HepG2 (cell line): ENCODE results near the gene BBC3. TPM values are rescaled to one million over a fixed set of nuclear protein-coding genes. Genes with fewer than 3 reads are reported as not detected.

ENCODE experiments used
- ATAC-seq: fragments of 200-7000 bp; cut with Tn5 transposase; 3 replicates; pipeline ENCODE4 v1.9.1; 2020; ENCODE audit warnings: mild to moderate bottlenecking, moderate library complexity
- BruUV-seq: library from RNA; stranded (reverse); fragments of 400-500 nt; replicated peaks from 2 replicates; lab custom pipeline; 2021; lab: Mats Ljungman, UMichigan
- CTCF ChIA-PET: fragments of 300-600 bp; formaldehyde crosslinking; extraction: SDS; loops from one replicate; lab custom pipeline; 2021; ENCODE audit warnings: low total read pairs, inconsistent platforms, low intra/inter-chr PET ratio; lab: Yijun Ruan, JAX
- POLR2A ChIA-PET: fragments of 350-600 bp; sonication (Branson Sonifier 250); formaldehyde crosslinking; loops from one replicate; lab custom pipeline; 2020; ENCODE audit warnings: antibody characterized with exemption, inconsistent platforms; lab: Yijun Ruan, JAX
- DNase-seq: peaks from one replicate; pipeline ENCODE4 v3.0.0-alpha.2; 2015; ENCODE audit warnings: low spot score
- FAIRE-seq: peaks from 3 replicates; lab custom pipeline; 2011; peaks lifted over from hg19 to GRCh38; lab: Jason Lieb, UNC
- H2AFZ ChIP-seq: one replicate; pipeline ENCODE4 v1.6.1; 2011; ENCODE audit warnings: low read length, inconsistent platforms
- H3K27ac ChIP-seq: fragments of 300-600 bp; 3 replicates; pipeline ENCODE4 v1.8.0; 2011; ENCODE audit warnings: mixed run types, mild to moderate bottlenecking, mixed read lengths, low read length, inconsistent platforms; ENCODE audit not compliant: insufficient read depth; ENCODE audit errors: extremely low read length
- H3K27me3 ChIP-seq, 2 experiments: fragments of 200-600 bp in 1 of 2; 2 replicates in 1 of 2; 3 replicates in 1 of 2; pipeline versions ENCODE4 v1.6.0 to v1.8.0; 2011; ENCODE audit warnings: low read length in 2 of 2, mild to moderate bottlenecking in 2 of 2, moderate library complexity in 2 of 2, inconsistent platforms in 1 of 2; ENCODE audit not compliant: insufficient read depth in 2 of 2, control insufficient read depth in 1 of 2
- H3K36me3 ChIP-seq, 2 experiments: fragments of 200-600 bp in 1 of 2; replicated peaks in 1 of 2; 2 replicates in 1 of 2; 3 replicates in 1 of 2; pipeline versions ENCODE4 v1.5.1 to v1.8.0; 2011; ENCODE audit warnings: low read length in 2 of 2, inconsistent platforms in 1 of 2; ENCODE audit not compliant: insufficient read depth in 2 of 2, control insufficient read depth in 1 of 2
- H3K4me1 ChIP-seq: 2 replicates; pipeline ENCODE4 v1.5.1; 2012; ENCODE audit warnings: low read length, inconsistent platforms; ENCODE audit not compliant: insufficient read depth
- H3K4me2 ChIP-seq: 2 replicates; pipeline ENCODE4 v1.6.0; 2011; ENCODE audit warnings: low read depth, low read length, inconsistent platforms
- H3K4me3 ChIP-seq, 3 experiments: fragments of 200-600 bp in 1 of 3; sonication (generic), shearing (Covaris generic) in 1 of 3; replicated peaks in 1 of 3; 2 replicates each; pipeline ENCODE4 v1.5.1; 2011 to 2016; ENCODE audit warnings: low read length in 3 of 3, inconsistent platforms in 2 of 3, low read depth in 2 of 3, mild to moderate bottlenecking in 2 of 3, control low read depth in 1 of 3, mixed read lengths in 1 of 3; ENCODE audit not compliant: insufficient read depth in 1 of 3
- H3K79me2 ChIP-seq: one replicate; pipeline ENCODE4 v1.6.1; 2011; ENCODE audit warnings: low read length, inconsistent platforms; ENCODE audit not compliant: insufficient read depth
- H3K9ac ChIP-seq: 2 replicates; pipeline ENCODE4 v1.6.0; 2011; ENCODE audit warnings: mild to moderate bottlenecking, low read depth, low read length, inconsistent platforms; ENCODE audit not compliant: insufficient read depth
- H3K9me3 ChIP-seq: 2 replicates; pipeline ENCODE4 v1.5.1; 2012; ENCODE audit warnings: mild to moderate bottlenecking, low read length
- H4K20me1 ChIP-seq: 2 replicates; pipeline ENCODE4 v1.6.0; 2011; ENCODE audit warnings: inconsistent platforms, mild to moderate bottlenecking, low read length, moderate library complexity; ENCODE audit not compliant: insufficient read depth
- HCFC1 ChIP-seq: fragments of 150-350 bp; IDR thresholded peaks from 2 replicates; pipeline ENCODE4 v1.6.1; 2014; ENCODE audit warnings: low read depth, low read length
- IRF2 ChIP-seq: IDR thresholded peaks from 2 replicates; pipeline ENCODE4 v1.6.1; 2018; ENCODE audit warnings: missing genetic modification reagents, missing compliant biosample characterization
- KDM4B ChIP-seq: sonication (generic); formaldehyde crosslinking; IDR thresholded peaks from 2 replicates; pipeline ENCODE4 v1.4.0; 2020; ENCODE audit warnings: missing genetic modification reagents
- MAFF ChIP-seq: IDR thresholded peaks from 2 replicates; pipeline ENCODE4 v1.6.1; 2011; ENCODE audit warnings: low read depth, low read length, improper control_type of control experiment
- SPEN ChIP-seq: sonication (generic); formaldehyde crosslinking; IDR thresholded peaks from 2 replicates; pipeline ENCODE4 v1.5.1; 2020; ENCODE audit warnings: low read depth, mild to moderate bottlenecking, missing genetic modification reagents
- YEATS2 ChIP-seq: sonication (generic); formaldehyde crosslinking; IDR thresholded peaks from 2 replicates; pipeline ENCODE4 v1.4.0; 2020; ENCODE audit warnings: missing genetic modification reagents, borderline replicate concordance
- ZNF20 ChIP-seq: sonication (generic); formaldehyde crosslinking; IDR thresholded peaks from 2 replicates; pipeline ENCODE4 v1.4.0; 2020; ENCODE audit warnings: mild to moderate bottlenecking, moderate library complexity, missing genetic modification reagents
- ZNF232 ChIP-seq: sonication (generic); formaldehyde crosslinking; IDR thresholded peaks from 2 replicates; pipeline ENCODE4 v1.4.0; 2020; ENCODE audit warnings: missing genetic modification reagents, borderline replicate concordance
- ZNF549 ChIP-seq: sonication (generic); formaldehyde crosslinking; IDR thresholded peaks from 2 replicates; pipeline ENCODE4 v1.5.0; 2020; ENCODE audit warnings: missing genetic modification reagents
- ZNF629 ChIP-seq: sonication (generic); formaldehyde crosslinking; conservative IDR thresholded peaks from 2 replicates; pipeline ENCODE4 v1.5.0; 2020; ENCODE audit warnings: missing genetic modification reagents
- ZNF768 ChIP-seq: sonication (generic); formaldehyde crosslinking; IDR thresholded peaks from 2 replicates; pipeline ENCODE4 v1.4.0; 2020; ENCODE audit warnings: missing genetic modification reagents
- ZSCAN22 ChIP-seq: sonication (generic); formaldehyde crosslinking; IDR thresholded peaks from 2 replicates; pipeline ENCODE4 v1.4.0; 2020; ENCODE audit warnings: mild to moderate bottlenecking, missing genetic modification reagents
- WGBS: methylation state at CpG from one replicate; pipeline ENCODE4 v1.1.6; 2017; ENCODE audit warnings: low lambda C conversion rate; 5-methylcytosine and 5-hydroxymethylcytosine counted together
- in situ Hi-C: cut with HindIII; loops from 2 replicates; pipeline ENCODE4 v1.10.0; 2017; ENCODE audit warnings: low pct_unique_long_range_greater_than_20kb; ENCODE audit not compliant: extremely low pct_ligation_motif_present
- intact Hi-C: fragments of 100-400 bp; cut with micrococcal nuclease; formaldehyde crosslinking; loops from one replicate; pipeline ENCODE4 v1.10.0; 2022; ENCODE audit not compliant: unreplicated experiment
- polyA plus RNA-seq, 8 experiments: library from polyadenylated mRNA; depleted of rRNA in 3 of 8; stranded (reverse) in 7 of 8; unstranded in 1 of 8; fragments of >200 nt; fragmentation: Illumina TruSeq in 4 of 8; extraction: Trizol in 4 of 8; gene quantifications; 2 replicates each; pipeline versions ENCODE4 v1.2.1 to v1.2.3, GENCODE V29; 2011 to 2016; ENCODE audit warnings: low read depth in 4 of 8, missing spikeins in 1 of 8, mixed read lengths in 1 of 8; ENCODE audit not compliant: insufficient read depth in 1 of 8
- total RNA-seq, 5 experiments: library from RNA; depleted of rRNA; stranded (reverse); fragments of >200 nt; fragmentation: Illumina TruSeq; extraction: Trizol; gene quantifications; 2 replicates each; pipeline ENCODE4 v1.2.3, GENCODE V29; 2016; ENCODE audit warnings: low read depth in 1 of 5
- TF ChIP-seq, protein P1 (sequence below): sonication (generic); formaldehyde crosslinking; IDR thresholded peaks from 2 replicates; pipeline ENCODE4 v1.4.0; 2020; ENCODE audit warnings: mild to moderate bottlenecking, missing genetic modification reagents
- TF ChIP-seq, protein P2 (sequence below): sonication (generic); formaldehyde crosslinking; IDR thresholded peaks from 2 replicates; pipeline ENCODE4 v1.4.0; 2020; ENCODE audit warnings: mild to moderate bottlenecking, missing genetic modification reagents
- TF ChIP-seq, protein P3 (sequence below): sonication (generic); formaldehyde crosslinking; IDR thresholded peaks from 2 replicates; pipeline ENCODE4 v1.4.0; 2020; ENCODE audit warnings: missing genetic modification reagents, mild to moderate bottlenecking, borderline replicate concordance

The BBC3 gene
- total and polyA plus RNA-seq, 2 of the 13 experiments (the other 11 are each of a cell fraction or from before 2014, with no cell fraction given): 6.1 to 8.8 TPM

DNA sequence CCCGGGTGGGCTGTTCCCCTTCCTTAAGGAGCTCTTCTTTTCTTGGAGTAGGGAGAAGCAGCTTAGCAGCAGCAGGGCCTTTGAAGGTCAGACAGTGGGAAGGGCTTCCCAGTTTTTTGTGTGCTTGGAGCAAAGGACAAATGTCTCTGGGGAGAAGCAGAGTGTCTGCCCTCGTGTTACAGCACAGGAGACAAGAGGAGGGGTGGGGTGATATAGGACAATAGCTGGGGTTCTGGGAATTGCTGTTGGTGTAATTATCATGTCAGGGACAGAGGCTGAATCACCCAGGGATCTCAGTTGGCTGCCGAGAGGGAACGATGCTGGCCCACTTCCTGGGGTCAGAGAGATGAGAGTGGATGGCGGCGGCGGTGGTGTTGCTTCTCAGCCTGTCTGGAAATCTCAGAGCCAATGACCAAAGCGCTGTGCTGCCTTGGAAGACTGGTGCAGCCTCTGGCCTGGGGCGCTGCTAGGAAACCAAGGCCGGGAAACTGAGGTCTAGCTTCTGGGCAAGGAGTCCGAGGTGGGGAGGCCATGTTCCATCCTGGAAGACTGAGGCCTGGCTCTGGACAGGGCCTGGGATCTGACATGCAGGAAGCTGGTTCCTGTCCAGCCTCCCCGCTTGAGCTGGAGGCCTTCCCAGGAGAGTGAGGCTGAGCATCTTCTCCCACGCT, 44.9 kb upstream of the BBC3 start:
- peak overlapping the region; percentile 55; the same call in 1 of the 2 replicates for H3K4me2 ChIP-seq

More for the DNA sequence above, 44.9 kb upstream of the BBC3 start:
- Histone ChIP-seq H3K79me2 (no peaks in the 10 kb centered on the region), H3K9me3 (no peaks in the 10 kb centered on the region), H3K36me3 (no peaks in the 10 kb centered on the region; a peak in 2 of 5 replicates), H3K27me3 (no peaks in the 10 kb centered on the region), H2AFZ (no peak overlapping the region), H3K9ac (no peak overlapping the region), H3K4me3 (0 out of 6 replicates have a peak overlapping the region, but pooled peaks of 1 of the 3 experiments have one; percentile 71), H3K4me1 (peaks cover 24% of the 10 kb centered on the region), H4K20me1 (peaks cover 3% of the 10 kb centered on the region; the same call in 1 of the 2 replicates), H3K27ac (no peak overlapping the region)
- WGBS: 58% methylated on average over 8 of the region's 13 CpGs
- in situ Hi-C loops (no loop called here), intact Hi-C loops (no loop called here)
- ChIA-PET POLR2A (interaction anchor here (1.3 to 2.3 kb wide), 3 partner anchors 18 to 76 kb away, joined by 3 to 57 read pairs (median 3); partner anchors contain the start of gene CCDC9), CTCF (no interaction called here)
- TF ChIP-seq, protein P1, sequence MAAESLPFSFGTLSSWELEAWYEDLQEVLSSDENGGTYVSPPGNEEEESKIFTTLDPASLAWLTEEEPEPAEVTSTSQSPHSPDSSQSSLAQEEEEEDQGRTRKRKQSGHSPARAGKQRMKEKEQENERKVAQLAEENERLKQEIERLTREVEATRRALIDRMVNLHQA (CRISPR knock-in tag): no peak
- TF ChIP-seq ZNF629 (0 out of 2 replicates have a peak, but pooled peaks have one; percentile 10), ZSCAN22 (CRISPR knock-in tag) (no peak), ZNF768 (peak; percentile 28; the same call in 1 of the 2 replicates), IRF2 (CRISPR knock-in tag) (no peak), ZNF549 (CRISPR knock-in tag) (no peak), ZNF232 (CRISPR knock-in tag) (no peak), KDM4B (CRISPR knock-in tag) (no peak), YEATS2 (CRISPR knock-in tag) (no peak), MAFF (no peak), SPEN (no peak), HCFC1 (no peak), ZNF20 (no peak)
- TF ChIP-seq, protein P2, sequence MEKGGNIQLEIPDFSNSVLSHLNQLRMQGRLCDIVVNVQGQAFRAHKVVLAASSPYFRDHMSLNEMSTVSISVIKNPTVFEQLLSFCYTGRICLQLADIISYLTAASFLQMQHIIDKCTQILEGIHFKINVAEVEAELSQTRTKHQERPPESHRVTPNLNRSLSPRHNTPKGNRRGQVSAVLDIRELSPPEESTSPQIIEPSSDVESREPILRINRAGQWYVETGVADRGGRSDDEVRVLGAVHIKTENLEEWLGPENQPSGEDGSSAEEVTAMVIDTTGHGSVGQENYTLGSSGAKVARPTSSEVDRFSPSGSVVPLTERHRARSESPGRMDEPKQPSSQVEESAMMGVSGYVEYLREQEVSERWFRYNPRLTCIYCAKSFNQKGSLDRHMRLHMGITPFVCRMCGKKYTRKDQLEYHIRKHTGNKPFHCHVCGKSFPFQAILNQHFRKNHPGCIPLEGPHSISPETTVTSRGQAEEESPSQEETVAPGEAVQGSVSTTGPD (CRISPR knock-in tag): no peak
- TF ChIP-seq, protein P3, sequence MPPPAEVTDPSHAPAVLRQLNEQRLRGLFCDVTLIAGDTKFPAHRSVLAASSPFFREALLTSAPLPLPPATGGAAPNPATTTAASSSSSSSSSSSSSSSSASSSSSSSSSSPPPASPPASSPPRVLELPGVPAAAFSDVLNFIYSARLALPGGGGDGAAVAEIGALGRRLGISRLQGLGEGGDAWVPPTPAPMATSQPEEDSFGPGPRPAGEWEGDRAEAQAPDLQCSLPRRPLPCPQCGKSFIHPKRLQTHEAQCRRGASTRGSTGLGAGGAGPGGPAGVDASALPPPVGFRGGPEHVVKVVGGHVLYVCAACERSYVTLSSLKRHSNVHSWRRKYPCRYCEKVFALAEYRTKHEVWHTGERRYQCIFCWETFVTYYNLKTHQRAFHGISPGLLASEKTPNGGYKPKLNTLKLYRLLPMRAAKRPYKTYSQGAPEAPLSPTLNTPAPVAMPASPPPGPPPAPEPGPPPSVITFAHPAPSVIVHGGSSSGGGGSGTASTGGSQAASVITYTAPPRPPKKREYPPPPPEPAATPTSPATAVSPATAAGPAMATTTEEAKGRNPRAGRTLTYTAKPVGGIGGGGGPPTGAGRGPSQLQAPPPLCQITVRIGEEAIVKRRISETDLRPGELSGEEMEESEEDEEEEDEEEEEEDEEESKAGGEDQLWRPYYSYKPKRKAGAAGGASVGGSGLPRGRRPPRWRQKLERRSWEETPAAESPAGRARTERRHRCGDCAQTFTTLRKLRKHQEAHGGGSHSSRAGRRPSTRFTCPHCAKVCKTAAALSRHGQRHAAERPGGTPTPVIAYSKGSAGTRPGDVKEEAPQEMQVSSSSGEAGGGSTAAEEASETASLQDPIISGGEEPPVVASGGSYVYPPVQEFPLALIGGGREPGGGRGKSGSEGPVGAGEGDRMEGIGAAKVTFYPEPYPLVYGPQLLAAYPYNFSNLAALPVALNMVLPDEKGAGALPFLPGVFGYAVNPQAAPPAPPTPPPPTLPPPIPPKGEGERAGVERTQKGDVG (CRISPR knock-in tag): 0 out of 2 replicates have a peak, but pooled peaks have one; percentile 12
- ATAC-seq (no peak), DNase-seq (no peak), FAIRE-seq (no peak)
- no TSS peak for BruUV-seq
